ENCODE data around the gene EAF1. TPM values are rescaled to one million over a fixed set of nuclear protein-coding genes. Genes with fewer than 3 reads are reported as not detected.

EAF1 gene
- total RNA-seq, 1 experiment from 2014 or later = 32.1 TPM

DNA sequence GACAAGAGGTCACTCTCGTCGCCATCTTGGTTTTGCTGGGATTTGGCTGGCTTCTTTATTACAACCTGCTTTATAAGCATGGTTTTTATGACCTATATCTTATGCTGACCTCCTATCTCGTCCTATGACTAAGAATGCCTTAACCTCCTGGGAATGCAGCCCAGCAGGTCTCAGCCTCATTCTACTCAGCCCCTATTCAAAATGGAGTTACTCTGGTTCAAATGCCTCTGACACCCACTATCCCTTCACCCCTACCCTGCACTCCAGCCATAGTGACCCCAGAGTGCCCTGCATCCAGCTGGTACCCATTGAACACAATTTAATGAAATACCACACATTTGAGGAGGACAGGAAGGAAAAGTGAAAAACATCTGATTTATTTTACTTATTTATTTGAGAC lies 23.4 kb upstream of the EAF1 start:
- Histone ChIP-seq H3K27ac (ENCODE audit: low read depth, low read length) (no peak overlapping the region), H3K27me3 (ENCODE audit: insufficient read depth, low read length) (no peaks in the 10 kb centered on the region), H2AFZ (ENCODE audit: low read depth, low read length, poor library complexity, severe bottlenecking) (no peak overlapping the region), H3K79me2 (ENCODE audit: insufficient read depth, low read length) (no peaks in the 10 kb centered on the region), H3K9me3 (ENCODE audit: control insufficient read depth in 1 of 2, insufficient read depth in 1 of 2, low read depth in 1 of 2, low read length in 2 of 2) (no peaks in the 10 kb centered on the region), H3K4me1 (ENCODE audit: control insufficient read depth in 1 of 2, insufficient read depth in 2 of 2, low read length in 2 of 2) (peaks cover 0 to 5% of the 10 kb centered on the region in 2 experiments; a peak in 1 of 4 replicates), H3K9me2 (ENCODE audit: insufficient read depth) (no peaks in the 10 kb centered on the region), H3K4me2 (ENCODE audit: low read length) (no peak overlapping the region), H3K4me3 (replicated peaks in 1 of 2; ENCODE audit: low read depth in 1 of 2, low read length in 2 of 2) (no peak overlapping the region), H3K36me3 (ENCODE audit: control insufficient read depth in 1 of 2, insufficient read depth in 2 of 2, low read length in 2 of 2) (no peaks in the 10 kb centered on the region), H4K20me1 (ENCODE audit: insufficient read depth) (no peaks in the 10 kb centered on the region), H3K9ac (ENCODE audit: low read length) (no peak overlapping the region)
- DNase-seq (ENCODE audit: low read depth, low spot score) (no peak), ATAC-seq (no peak)
- ChIA-PET POLR2A (no interaction called here), CTCF (interaction anchor here (1.9 to 2.2 kb wide), 3 partner anchors 136 to 275 kb away, joined by 5 to 72 read pairs (median 43); partner anchors contain the start of gene CAPN7), RAD21 (ENCODE audit: low non-redundant PET in 1 of 2, low total read pairs in 2 of 2, uncharacterized antibody in 2 of 2, unreplicated experiment in 2 of 2) (no interaction called here)
- no TSS peak for BruUV-seq (replicated peaks)
- intact Hi-C loops (cut with micrococcal nuclease) = loop anchor here (2.0 kb wide), 2 partner anchors 135 to 295 kb away; no protein-coding TSS in a partner anchor
- TF ChIP-seq, protein P1, sequence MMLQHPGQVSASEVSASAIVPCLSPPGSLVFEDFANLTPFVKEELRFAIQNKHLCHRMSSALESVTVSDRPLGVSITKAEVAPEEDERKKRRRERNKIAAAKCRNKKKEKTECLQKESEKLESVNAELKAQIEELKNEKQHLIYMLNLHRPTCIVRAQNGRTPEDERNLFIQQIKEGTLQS (IDR thresholded peaks at IDR 0.05) = no peak
- TF ChIP-seq, protein P2, sequence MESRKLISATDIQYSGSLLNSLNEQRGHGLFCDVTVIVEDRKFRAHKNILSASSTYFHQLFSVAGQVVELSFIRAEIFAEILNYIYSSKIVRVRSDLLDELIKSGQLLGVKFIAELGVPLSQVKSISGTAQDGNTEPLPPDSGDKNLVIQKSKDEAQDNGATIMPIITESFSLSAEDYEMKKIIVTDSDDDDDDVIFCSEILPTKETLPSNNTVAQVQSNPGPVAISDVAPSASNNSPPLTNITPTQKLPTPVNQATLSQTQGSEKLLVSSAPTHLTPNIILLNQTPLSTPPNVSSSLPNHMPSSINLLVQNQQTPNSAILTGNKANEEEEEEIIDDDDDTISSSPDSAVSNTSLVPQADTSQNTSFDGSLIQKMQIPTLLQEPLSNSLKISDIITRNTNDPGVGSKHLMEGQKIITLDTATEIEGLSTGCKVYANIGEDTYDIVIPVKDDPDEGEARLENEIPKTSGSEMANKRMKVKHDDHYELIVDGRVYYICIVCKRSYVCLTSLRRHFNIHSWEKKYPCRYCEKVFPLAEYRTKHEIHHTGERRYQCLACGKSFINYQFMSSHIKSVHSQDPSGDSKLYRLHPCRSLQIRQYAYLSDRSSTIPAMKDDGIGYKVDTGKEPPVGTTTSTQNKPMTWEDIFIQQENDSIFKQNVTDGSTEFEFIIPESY (IDR thresholded peaks at IDR 0.05; ENCODE audit: extremely low read depth, insufficient replicate concordance, low read length) = no peak
- TF ChIP-seq CEBPB (IDR thresholded peaks at IDR 0.05; ENCODE audit: low read depth) = no peak
- no peak for TF ChIP-seq ELF1 (IDR thresholded peaks at IDR 0.05; ENCODE audit: borderline replicate concordance, low read depth)
- no peak for TF ChIP-seq EZH2phosphoT487 (IDR thresholded peaks at IDR 0.05; ENCODE audit: borderline replicate concordance)
- TF ChIP-seq EGR1 (IDR thresholded peaks at IDR 0.05; ENCODE audit: low read depth) = no peak
- no peak for TF ChIP-seq ZNF274 (IDR thresholded peaks at IDR 0.05; ENCODE audit: low read depth, low read length)
- TF ChIP-seq POLR2AphosphoS5 (IDR thresholded peaks at IDR 0.05; ENCODE audit: low read depth, low read length) = no peak
- no peak for TF ChIP-seq CBX3 (IDR thresholded peaks at IDR 0.05; ENCODE audit: low read depth)
- no peak for TF ChIP-seq ZFX (IDR thresholded peaks at IDR 0.05)
- no peak for TF ChIP-seq YY1 (IDR thresholded peaks at IDR 0.05; ENCODE audit: extremely low read depth, insufficient replicate concordance, low read depth, low read length)
- TF ChIP-seq POLR2A (IDR thresholded peaks at IDR 0.05; ENCODE audit: borderline replicate concordance, extremely low read depth, insufficient read depth, insufficient read length) = no peak
- TF ChIP-seq SP1 (IDR thresholded peaks at IDR 0.05; ENCODE audit: low read depth) = no peak
- no peak for TF ChIP-seq JUND (IDR thresholded peaks at IDR 0.05)
- TF ChIP-seq EZH2 (IDR thresholded peaks at IDR 0.05) = no peak
- TF ChIP-seq, protein P3, sequence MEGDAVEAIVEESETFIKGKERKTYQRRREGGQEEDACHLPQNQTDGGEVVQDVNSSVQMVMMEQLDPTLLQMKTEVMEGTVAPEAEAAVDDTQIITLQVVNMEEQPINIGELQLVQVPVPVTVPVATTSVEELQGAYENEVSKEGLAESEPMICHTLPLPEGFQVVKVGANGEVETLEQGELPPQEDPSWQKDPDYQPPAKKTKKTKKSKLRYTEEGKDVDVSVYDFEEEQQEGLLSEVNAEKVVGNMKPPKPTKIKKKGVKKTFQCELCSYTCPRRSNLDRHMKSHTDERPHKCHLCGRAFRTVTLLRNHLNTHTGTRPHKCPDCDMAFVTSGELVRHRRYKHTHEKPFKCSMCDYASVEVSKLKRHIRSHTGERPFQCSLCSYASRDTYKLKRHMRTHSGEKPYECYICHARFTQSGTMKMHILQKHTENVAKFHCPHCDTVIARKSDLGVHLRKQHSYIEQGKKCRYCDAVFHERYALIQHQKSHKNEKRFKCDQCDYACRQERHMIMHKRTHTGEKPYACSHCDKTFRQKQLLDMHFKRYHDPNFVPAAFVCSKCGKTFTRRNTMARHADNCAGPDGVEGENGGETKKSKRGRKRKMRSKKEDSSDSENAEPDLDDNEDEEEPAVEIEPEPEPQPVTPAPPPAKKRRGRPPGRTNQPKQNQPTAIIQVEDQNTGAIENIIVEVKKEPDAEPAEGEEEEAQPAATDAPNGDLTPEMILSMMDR (IDR thresholded peaks at IDR 0.05 in 2 of 3, conservative IDR thresholded peaks at IDR 0.05 in 1 of 3; ENCODE audit: borderline replicate concordance in 1 of 3, insufficient read depth in 1 of 3, low read depth in 2 of 3, low read length in 2 of 3) = no peak
- TF ChIP-seq, protein P4, sequence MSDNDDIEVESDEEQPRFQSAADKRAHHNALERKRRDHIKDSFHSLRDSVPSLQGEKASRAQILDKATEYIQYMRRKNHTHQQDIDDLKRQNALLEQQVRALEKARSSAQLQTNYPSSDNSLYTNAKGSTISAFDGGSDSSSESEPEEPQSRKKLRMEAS (IDR thresholded peaks at IDR 0.05) = no peak

Data from HCT116 (cell line).